ENCODE results near the gene CATSPER1.
A peak's percentile ranks its signal among the peaks of the same experiment; 100 is the strongest.

CATSPER1 gene

GRCh38 chr11:66026017-66026529, at the start of gene CATSPER1:
Gene CATSPER1, minus strand, starts transcription at chr11:66026479. Its CDS starts 100 bp downstream, at chr11:66026379.
- intact Hi-C loops (cut with DNase I), result no loop called here
- DNase-seq, result no peak

GRCh38 chr11:66075273-66075672, 49.0 kb upstream of the CATSPER1 start:
- no peak for DNase-seq
- intact Hi-C loops (cut with DNase I), result no loop called here

- intact Hi-C loops (cut with DNase I), result no loop called here
Observed at GRCh38 chr11:66073669-66074068, 47.4 kb upstream of the CATSPER1 start.

GRCh38 chr11:66072518-66072917, 46.2 kb upstream of the CATSPER1 start:
- intact Hi-C loops (cut with DNase I), result no loop called here
- no peak for DNase-seq

More at GRCh38 chr11:66073669-66074068, 47.4 kb upstream of the CATSPER1 start:
- DNase-seq, result no peak

- no peak for DNase-seq
- intact Hi-C loops (cut with DNase I), result no loop called here
Observed at GRCh38 chr11:66072081-66072480, 45.8 kb upstream of the CATSPER1 start.

GRCh38 chr11:66071381-66071801, 45.1 kb upstream of the CATSPER1 start:
- DNase-seq, result no peak
- intact Hi-C loops (cut with DNase I), result no loop called here

GRCh38 chr11:66070604-66071380, 44.5 kb upstream of the CATSPER1 start:
- DNase-seq, result peak in 8 of 10 donors; percentile 21 to 92 (median 44)
- intact Hi-C loops (cut with DNase I), result no loop called here

GRCh38 chr11:66069715-66070603, 43.7 kb upstream of the CATSPER1 start, which contains the start of gene PACS1:
Gene PACS1, plus strand, starts transcription at chr11:66070272. Its CDS starts 215 bp downstream, at chr11:66070487.
- intact Hi-C loops (cut with DNase I), result loop anchor here (5.0 kb wide), 1 partner anchor 62 kb away; no protein-coding TSS in a partner anchor
- peak; percentile 51 to 95 (median 62) for DNase-seq

GRCh38 chr11:66068923-66069714, 42.8 kb upstream of the CATSPER1 start:
- intact Hi-C loops (cut with DNase I), result loop anchor here (5.0 kb wide), 1 partner anchor 63 kb away; no protein-coding TSS in a partner anchor
- peak in 8 of 10 donors; percentile 34 to 90 (median 42) for DNase-seq

- intact Hi-C loops (cut with DNase I), result loop anchor here (5.0 kb wide), 1 partner anchor 64 kb away; no protein-coding TSS in a partner anchor
- DNase-seq, result peak; percentile 48 to 94 (median 72)
Observed at GRCh38 chr11:66068154-66068821, 42.0 kb upstream of the CATSPER1 start.

- intact Hi-C loops (cut with DNase I), result loop anchor here (5.0 kb wide), 1 partner anchor 65 kb away; no protein-coding TSS in a partner anchor
Observed at GRCh38 chr11:66067640-66068039, 41.4 kb upstream of the CATSPER1 start.

GRCh38 chr11:66066751-66067150, 40.5 kb upstream of the CATSPER1 start:
- no peak for DNase-seq
- intact Hi-C loops (cut with DNase I), result loop anchor here (5.0 kb wide), 1 partner anchor 66 kb away; no protein-coding TSS in a partner anchor

More at GRCh38 chr11:66067640-66068039, 41.4 kb upstream of the CATSPER1 start:
- no peak for DNase-seq

GRCh38 chr11:66064571-66064970, 38.3 kb upstream of the CATSPER1 start:
- intact Hi-C loops (cut with DNase I), result no loop called here
- no peak for DNase-seq

- intact Hi-C loops (cut with DNase I), result no loop called here
Observed at GRCh38 chr11:66063900-66064299, 37.6 kb upstream of the CATSPER1 start.

GRCh38 chr11:66062408-66062807, 36.1 kb upstream of the CATSPER1 start:
- no peak for DNase-seq
- intact Hi-C loops (cut with DNase I), result no loop called here

More at GRCh38 chr11:66063900-66064299, 37.6 kb upstream of the CATSPER1 start:
- no peak for DNase-seq

GRCh38 chr11:66061268-66061667, 35.0 kb upstream of the CATSPER1 start:
- no peak for DNase-seq
- intact Hi-C loops (cut with DNase I), result no loop called here

- intact Hi-C loops (cut with DNase I), result no loop called here
- DNase-seq, result no peak
Observed at GRCh38 chr11:66059966-66060680, 33.8 kb upstream of the CATSPER1 start.

GRCh38 chr11:66056501-66056900, 30.2 kb upstream of the CATSPER1 start:
- intact Hi-C loops (cut with DNase I), result no loop called here
- DNase-seq, result no peak
